K562 (cell line): ENCODE results near the gene TNIP1. TPM values are rescaled to one million over a fixed set of nuclear protein-coding genes. Genes with fewer than 3 reads are reported as not detected.

Experiments
- ATAC-seq: fragments of 200-7000 bp; cut with Tn5 transposase; 3 replicates; pipeline ENCODE4 v1.9.1; 2020; ENCODE audit warnings: moderate library complexity
- BruUV-seq: library from RNA; stranded (reverse); fragments of 400-500 nt; replicated peaks from 2 replicates; lab custom pipeline; 2021; lab: Mats Ljungman, UMichigan
- CTCF ChIA-PET: fragments of 300-600 bp; formaldehyde crosslinking; extraction: SDS; loops from one replicate; lab custom pipeline; 2021; ENCODE audit warnings: low intra/inter-chr PET ratio; lab: Yijun Ruan, JAX
- POLR2A ChIA-PET: fragments of 300-600, 350-650 bp; sonication (Branson Sonifier 250); formaldehyde crosslinking; extraction: SDS; loops from one replicate; lab custom pipeline; 2021; ENCODE audit warnings: antibody characterized with exemption, inconsistent platforms; lab: Yijun Ruan, JAX
- DNase-seq, 4 experiments: peaks; one replicate each; pipeline versions ENCODE4 v3.0.0 to v3.0.0-alpha.2; 2011 to 2018; ENCODE audit warnings: low spot score in 3 of 4, mixed read lengths in 3 of 4; ENCODE audit errors: extremely low read depth in 1 of 4
- FAIRE-seq: peaks from 2 replicates; lab custom pipeline; 2011; peaks lifted over from hg19 to GRCh38; lab: Jason Lieb, UNC
- H2AFZ ChIP-seq: 2 replicates; pipeline ENCODE4 v1.6.0; 2011; ENCODE audit warnings: low read depth, low read length, control low read depth, inconsistent platforms
- H3K27ac ChIP-seq: fragments of 200-600 bp; 3 replicates; pipeline ENCODE4 v1.8.0; 2011; ENCODE audit warnings: low read depth, mild to moderate bottlenecking, control low read depth, inconsistent platforms, low read length, moderate library complexity, mixed read lengths; ENCODE audit errors: extremely low read depth
- H3K27me3 ChIP-seq, 2 experiments: fragments of 300-600 bp in 1 of 2; 2 replicates in 1 of 2; 3 replicates in 1 of 2; pipeline versions ENCODE4 v1.6.0 to v1.8.0; 2011; ENCODE audit warnings: inconsistent platforms in 2 of 2, low read length in 2 of 2, mild to moderate bottlenecking in 1 of 2, mixed read lengths in 1 of 2, moderate library complexity in 1 of 2; ENCODE audit not compliant: control insufficient read depth in 2 of 2, insufficient read depth in 2 of 2
- H3K36me3 ChIP-seq: fragments of 300-600 bp; 3 replicates; pipeline ENCODE4 v1.8.0; 2011; ENCODE audit warnings: mild to moderate bottlenecking, low read length, inconsistent platforms; ENCODE audit not compliant: control insufficient read depth, insufficient read depth
- H3K4me1 ChIP-seq, 2 experiments: fragments of 200-600 bp in 1 of 2; replicated peaks in 1 of 2; 2 replicates in 1 of 2; 3 replicates in 1 of 2; pipeline versions ENCODE4 v1.5.1 to v1.8.0; 2011; ENCODE audit warnings: inconsistent platforms in 2 of 2, low read length in 2 of 2, mild to moderate bottlenecking in 1 of 2, mixed read lengths in 1 of 2, moderate library complexity in 1 of 2; ENCODE audit not compliant: control insufficient read depth in 2 of 2, insufficient read depth in 2 of 2
- H3K4me2 ChIP-seq: 2 replicates; pipeline ENCODE4 v1.6.1; 2011; ENCODE audit warnings: low read length, control low read depth, inconsistent platforms, mixed read lengths; ENCODE audit not compliant: insufficient read depth
- H3K4me3 ChIP-seq: fragments of 200-600 bp; sonication (generic), shearing (Covaris generic); 2 replicates; pipeline ENCODE4 v1.5.1; 2016; ENCODE audit warnings: control low read depth, inconsistent platforms
- H3K79me2 ChIP-seq: fragments of 200-600 bp; 3 replicates; pipeline ENCODE4 v1.8.0; 2011; ENCODE audit warnings: low read length, inconsistent platforms; ENCODE audit not compliant: control insufficient read depth, insufficient read depth
- H3K9ac ChIP-seq, 2 experiments: 2 replicates each; pipeline versions ENCODE4 v1.6.0 to v1.6.1; 2011; ENCODE audit warnings: low read depth in 2 of 2, low read length in 2 of 2, control low read depth in 1 of 2, inconsistent platforms in 1 of 2, mild to moderate bottlenecking in 1 of 2, mixed read lengths in 1 of 2; ENCODE audit not compliant: insufficient read depth in 1 of 2
- H3K9me1 ChIP-seq: one replicate; pipeline ENCODE4 v1.6.0; 2011; ENCODE audit warnings: inconsistent platforms, mild to moderate bottlenecking, low read length, moderate library complexity; ENCODE audit not compliant: control insufficient read depth, insufficient read depth
- H3K9me3 ChIP-seq: replicated peaks from 2 replicates; pipeline ENCODE4 v1.5.1; 2011; ENCODE audit warnings: low read depth, low read length, inconsistent platforms; ENCODE audit not compliant: control insufficient read depth, insufficient read depth
- H4K20me1 ChIP-seq: replicated peaks from 2 replicates; pipeline ENCODE4 v1.6.1; 2011; ENCODE audit warnings: low read length, inconsistent platforms, mixed read lengths; ENCODE audit not compliant: control insufficient read depth, insufficient read depth
- CTCF ChIP-seq, 3 experiments: IDR thresholded peaks in 2 of 3; conservative IDR thresholded peaks in 1 of 3; 2 replicates each; pipeline ENCODE4 v1.5.1; 2011 to 2012; ENCODE audit warnings: low read length in 3 of 3, mild to moderate bottlenecking in 3 of 3, control low read depth in 2 of 3, improper control_type of control experiment in 1 of 3, inconsistent platforms in 1 of 3, low read depth in 1 of 3, mixed read lengths in 1 of 3, moderate library complexity in 1 of 3; ENCODE audit not compliant: insufficient read depth in 2 of 3
- FOXP4 ChIP-seq: sonication (generic); formaldehyde crosslinking; IDR thresholded peaks from 2 replicates; pipeline ENCODE4 v1.8.0; 2022; ENCODE audit warnings: mild to moderate bottlenecking, missing genetic modification reagents, borderline replicate concordance
- GABPB1 ChIP-seq: sonication (generic); formaldehyde crosslinking; IDR thresholded peaks from 2 replicates; pipeline ENCODE4 v1.8.0; 2022; ENCODE audit warnings: mild to moderate bottlenecking, missing genetic modification reagents
- MEF2A ChIP-seq: IDR thresholded peaks from 2 replicates; pipeline ENCODE4 v1.6.1; 2011; ENCODE audit warnings: low read depth, mild to moderate bottlenecking, low read length, moderate library complexity; ENCODE audit not compliant: control insufficient read depth
- PKNOX1 ChIP-seq: fragments of 450-650 bp; IDR thresholded peaks from 2 replicates; pipeline ENCODE4 v1.6.1; 2016
- PURB ChIP-seq: sonication (generic); formaldehyde crosslinking; IDR thresholded peaks from 2 replicates; pipeline ENCODE4 v1.9.0; 2021; ENCODE audit warnings: low read depth, mild to moderate bottlenecking, missing genetic modification reagents
- RBM25 ChIP-seq: fragments of 200-400 bp; formaldehyde crosslinking; IDR thresholded peaks from 2 replicates; pipeline ENCODE4 v1.6.1; 2018; ENCODE audit warnings: low read length, low read depth, moderate library complexity; ENCODE audit not compliant: severe bottlenecking
- WGBS: fragments of 100-300 bp; shearing (Covaris generic); methylation state at CpG from one replicate; pipeline ENCODE4 v1.1.6; 2016; ENCODE audit warnings: low coverage, mixed read lengths; ENCODE audit not compliant: insufficient coverage; ENCODE audit errors: missing lambda C conversion rate; 5-methylcytosine and 5-hydroxymethylcytosine counted together
- in situ Hi-C: fragments of 300-500 bp; cut with MboI; formaldehyde crosslinking; loops from 4 replicates; pipeline ENCODE4 v1.15.0; 2018; ENCODE audit warnings: inconsistent platforms, mixed read lengths
- intact Hi-C: fragments of 100-400 bp; cut with micrococcal nuclease; formaldehyde crosslinking; loops from 2 replicates; pipeline ENCODE4 v1.14.2; 2022
- polyA plus RNA-seq, 8 experiments: library from polyadenylated mRNA; depleted of rRNA in 4 of 8; stranded (reverse) in 5 of 8; unstranded in 3 of 8; fragments of >200 nt; fragmentation: Nextera tagmentation in 2 of 8; fragmentation: Illumina TruSeq in 1 of 8; extraction: Ambion mirVana in 2 of 8; extraction: Trizol in 1 of 8; gene quantifications; 2 replicates each; pipeline versions ENCODE4 v1.2.1 to v1.2.3, GENCODE V29; 2011 to 2014; ENCODE audit warnings: inconsistent platforms in 1 of 8, missing spikeins in 1 of 8
- total RNA-seq, 7 experiments: library from RNA; depleted of rRNA in 6 of 7; stranded (reverse); fragments of >200 nt in 6 of 7; fragmentation: Illumina TruSeq in 2 of 7; extraction: Trizol in 2 of 7; gene quantifications; 2 replicates each; pipeline versions ENCODE4 v1.2.1 to v1.2.3, GENCODE V29; 2011 to 2021; ENCODE audit warnings: low replicate concordance in 1 of 7

Gene TNIP1
- total and polyA plus RNA-seq, 9 of the 15 experiments (the other 6 are each of a cell fraction or from before 2014, with no cell fraction given) = 0.46 to 41.0 (median 24.6) TPM

GRCh38 chr5:151082282-151082902, 1.6 kb upstream of the TNIP1 start:
- TF ChIP-seq PURB (no peak), RBM25 (no peak), GABPB1 (CRISPR knock-in tag) (0 out of 2 replicates have a peak, but pooled peaks have one; percentile 43), PKNOX1 (0 out of 2 replicates have a peak, but pooled peaks have one; percentile 4), CTCF (IDR thresholded peaks at IDR 0.05 in 2 of 3, conservative IDR thresholded peaks at IDR 0.05 in 1 of 3; ENCODE audit: insufficient read depth in 2 of 3, low read depth in 1 of 3, low read length in 3 of 3) (peak; percentile 27 to 48 (median 29); a peak in 4 of 6 replicates), FOXP4 (no peak), MEF2A (no peak)
- TF ChIP-seq, all 486 proteins: peak for 3
- Histone ChIP-seq H3K79me2 (peaks cover 47% of the 10 kb centered on the region), H3K27ac (no peak overlapping the region), H2AFZ (no peak overlapping the region), H3K9me3 (no peaks in the 10 kb centered on the region), H3K4me2 (peak overlapping the region; percentile 93), H3K27me3 (no peaks in the 10 kb centered on the region), H4K20me1 (0 out of 2 replicates have a peak, but pooled peaks cover 4% of the 10 kb centered on the region), H3K9me1 (no peaks in the 10 kb centered on the region), H3K36me3 (peaks cover 14% of the 10 kb centered on the region; the same call in 2 of the 3 replicates), H3K4me3 (peak overlapping the region; percentile 92; the same call in 1 of the 2 replicates), H3K4me1 (peaks cover 19 to 21% of the 10 kb centered on the region in 2 experiments; a peak in 4 of 5 replicates), H3K9ac (peak overlapping the region in 1 of 2 experiments; percentile 96; a peak in 1 of 4 replicates)
- BruUV-seq = no TSS peak
- ChIA-PET POLR2A (interaction anchor here (0.7 to 2.5 kb wide), 7 partner anchors 8 to 42 kb away, joined by 3 to 14 read pairs (median 4); no protein-coding TSS in a partner anchor), CTCF (no interaction called here)
- DNase-seq (peak; percentile 42 to 66 (median 60)), FAIRE-seq (peak; percentile 26), ATAC-seq (peak; percentile 20; the same call in 2 of the 3 replicates)
- in situ Hi-C loops (no loop called here), intact Hi-C loops (loop anchor here (10.0 kb wide), 1 partner anchor 598 kb away; no protein-coding TSS in a partner anchor)
- WGBS = 64% methylated on average over 6 of the region's 6 CpGs
